HG02884 (cell line): ENCODE measurements around the gene GRM7.

ENCODE experiments used
- ATAC-seq: cut with Tn5 transposase; IDR thresholded peaks from one replicate; pipeline ENCODE4 v1.9.1; 2021; ENCODE audit warnings: mild to moderate bottlenecking, moderate library complexity; ENCODE audit not compliant: unreplicated experiment

GRM7 gene

GRCh38 chr3:7759630-7760029 is 898.7 kb downstream of the GRM7 start:
- ATAC-seq = no peak

- no peak for ATAC-seq
Observed at GRCh38 chr3:7760718-7761117, 899.8 kb downstream of the GRM7 start.

- ATAC-seq = no peak
Observed at GRCh38 chr3:7764115-7764514, 903.2 kb downstream of the GRM7 start.

GRCh38 chr3:7766530-7766929 is 905.6 kb downstream of the GRM7 start:
- ATAC-seq = no peak

GRCh38 chr3:7779331-7779730 is 918.4 kb downstream of the GRM7 start:
- no peak for ATAC-seq

GRCh38 chr3:7781395-7781794 is 920.5 kb downstream of the GRM7 start:
- no peak for ATAC-seq

- no peak for ATAC-seq
Observed at GRCh38 chr3:7787871-7788828, 927.2 kb downstream of the GRM7 start.

GRCh38 chr3:7788881-7789280 is 928.0 kb downstream of the GRM7 start:
- ATAC-seq = no peak

GRCh38 chr3:7789324-7789723 is 928.4 kb downstream of the GRM7 start:
- no peak for ATAC-seq

GRCh38 chr3:7790141-7790540 is 929.2 kb downstream of the GRM7 start:
- no peak for ATAC-seq
